ENCODE data around the gene SHISA6.

The SHISA6 gene

GRCh38 chr17:11548398-11548797 lies 307.4 kb downstream of the SHISA6 start:
- no peak for DNase-seq

GRCh38 chr17:11550431-11550830 lies 309.4 kb downstream of the SHISA6 start:
- no peak for DNase-seq

GRCh38 chr17:11551442-11551841 lies 310.4 kb downstream of the SHISA6 start:
- no peak for DNase-seq

- no peak for DNase-seq
Observed at GRCh38 chr17:11553135-11553534, 312.1 kb downstream of the SHISA6 start.

- DNase-seq: no peak
Observed at GRCh38 chr17:11554042-11554441, 313.0 kb downstream of the SHISA6 start.

- DNase-seq: no peak
Observed at GRCh38 chr17:11554542-11554941, 313.5 kb downstream of the SHISA6 start.

- DNase-seq: no peak
Observed at GRCh38 chr17:11555530-11555929, 314.5 kb downstream of the SHISA6 start.

- no peak for DNase-seq
Observed at GRCh38 chr17:11557727-11558452, 316.9 kb downstream of the SHISA6 start.

GRCh38 chr17:11558681-11559234 lies 317.7 kb downstream of the SHISA6 start:
- DNase-seq: no peak

GRCh38 chr17:11559601-11560000 lies 318.6 kb downstream of the SHISA6 start:
- DNase-seq: no peak

GRCh38 chr17:11561281-11561680 lies 320.3 kb downstream of the SHISA6 start:
- no peak for DNase-seq

GRCh38 chr17:11561702-11562101 lies 320.7 kb downstream of the SHISA6 start:
- DNase-seq: no peak

- DNase-seq: no peak
Observed at GRCh38 chr17:11564589-11565380, 323.8 kb downstream of the SHISA6 start.

GRCh38 chr17:11565591-11565990 lies 324.6 kb downstream of the SHISA6 start:
- no peak for DNase-seq

- DNase-seq: no peak
Observed at GRCh38 chr17:11578998-11579397, 338.0 kb downstream of the SHISA6 start.

GRCh38 chr17:11580677-11581076 lies 339.7 kb downstream of the SHISA6 start:
- DNase-seq: no peak

- no peak for DNase-seq
Observed at GRCh38 chr17:11582217-11582616, 341.2 kb downstream of the SHISA6 start.

GRCh38 chr17:11583306-11583992 lies 342.4 kb downstream of the SHISA6 start:
- no peak for DNase-seq

- DNase-seq: no peak
Observed at GRCh38 chr17:11589716-11590115, 348.7 kb downstream of the SHISA6 start.

GRCh38 chr17:11598274-11599221 lies 357.5 kb downstream of the SHISA6 start, which contains the start of gene DNAH9:
Gene DNAH9, plus strand, starts transcription at chr17:11598470. Its CDS starts 29 bp downstream, at chr17:11598499.
- peak; percentile 78 for DNase-seq

GRCh38 chr17:11601661-11602060 lies 360.6 kb downstream of the SHISA6 start:
- DNase-seq: no peak

GRCh38 chr17:11608396-11608795 lies 367.4 kb downstream of the SHISA6 start:
- no peak for DNase-seq
